GM03348 (cell line): Measurements from ENCODE around the gene UROC1.
A peak's percentile ranks its signal among the peaks of the same experiment; 100 is the strongest.

Source experiments
- DNase-seq: peaks from one replicate; pipeline ENCODE4 v3.0.0; 2012; ENCODE audit warnings: low spot score

Gene UROC1

GRCh38 chr3:126478581-126479310 is 38.8 kb downstream of the UROC1 start:
- DNase-seq: no peak

GRCh38 chr3:126477061-126477380 is 40.6 kb downstream of the UROC1 start:
- no peak for DNase-seq

- DNase-seq: no peak
Measured at GRCh38 chr3:126476166-126477060, 41.2 kb downstream of the UROC1 start.

GRCh38 chr3:126475413-126476114 is 42.0 kb downstream of the UROC1 start, which contains the start of gene ZXDC:
TSS of gene ZXDC (minus strand) at chr3:126475891. CDS start at chr3:126475865, 26 bp downstream.
- peak; percentile 100 for DNase-seq

- DNase-seq: peak; percentile 28
Measured at GRCh38 chr3:126474498-126475412, 42.8 kb downstream of the UROC1 start.

GRCh38 chr3:126473292-126474168 is 44.0 kb downstream of the UROC1 start:
- no peak for DNase-seq

- DNase-seq: peak; percentile 91
Measured at GRCh38 chr3:126472277-126473006, 45.1 kb downstream of the UROC1 start.

- no peak for DNase-seq
Measured at GRCh38 chr3:126469479-126469878, 48.1 kb downstream of the UROC1 start.

GRCh38 chr3:126468028-126468891 is 49.3 kb downstream of the UROC1 start:
- peak; percentile 50 for DNase-seq

- no peak for DNase-seq
Measured at GRCh38 chr3:126467611-126467955, 50.0 kb downstream of the UROC1 start.

GRCh38 chr3:126466886-126467610 is 50.5 kb downstream of the UROC1 start:
- no peak for DNase-seq

- DNase-seq: no peak
Measured at GRCh38 chr3:126465928-126466544, 51.5 kb downstream of the UROC1 start.

GRCh38 chr3:126464997-126465396 is 52.6 kb downstream of the UROC1 start:
- no peak for DNase-seq

GRCh38 chr3:126464494-126464893 is 53.1 kb downstream of the UROC1 start:
- no peak for DNase-seq

GRCh38 chr3:126464093-126464492 is 53.5 kb downstream of the UROC1 start:
- DNase-seq: no peak

GRCh38 chr3:126463521-126463920 is 54.1 kb downstream of the UROC1 start:
- no peak for DNase-seq

GRCh38 chr3:126461450-126462070 is 56.0 kb downstream of the UROC1 start:
- DNase-seq: no peak
